ENCODE data around the gene ARF1. TPM values are rescaled to one million over a fixed set of nuclear protein-coding genes. Genes with fewer than 3 reads are reported as not detected.
A peak's percentile ranks its signal among the peaks of the same experiment; 100 is the strongest.

The ARF1 gene
- total and polyA plus RNA-seq, 10 of the 15 experiments (the other 5 are each of a cell fraction or from before 2014, with no cell fraction given) = 48.4 to 508 (median 283) TPM

DNA sequence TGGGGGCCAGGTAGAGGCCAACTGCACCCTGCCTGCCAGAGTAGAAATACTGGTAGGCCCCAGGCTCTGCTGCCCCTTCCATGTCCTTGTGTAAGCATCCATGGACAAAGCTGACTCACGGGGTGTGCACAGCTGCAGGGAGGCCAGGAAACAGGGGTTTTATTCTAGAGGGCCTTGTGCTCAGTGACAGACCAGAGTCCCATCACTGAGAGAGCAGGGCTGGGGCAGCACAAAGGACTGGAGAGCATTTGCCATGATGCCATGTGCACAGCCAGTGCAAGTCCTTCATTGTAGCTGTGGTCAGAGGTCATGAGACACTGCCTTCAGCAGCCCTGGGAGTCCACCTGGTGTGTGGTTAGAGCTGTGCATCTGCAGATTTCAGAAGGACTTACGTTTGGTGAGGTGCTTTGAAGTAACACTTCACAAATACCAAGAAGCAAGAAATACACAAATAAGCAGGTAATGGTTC lies 8.1 kb downstream of the ARF1 start (continued):
- TF ChIP-seq EP300 (IDR thresholded peaks at IDR 0.05; ENCODE audit: borderline replicate concordance in 1 of 2, control insufficient read depth in 1 of 2, low read depth in 2 of 2, low read length in 2 of 2) = no peak
- TF ChIP-seq, protein P1, sequence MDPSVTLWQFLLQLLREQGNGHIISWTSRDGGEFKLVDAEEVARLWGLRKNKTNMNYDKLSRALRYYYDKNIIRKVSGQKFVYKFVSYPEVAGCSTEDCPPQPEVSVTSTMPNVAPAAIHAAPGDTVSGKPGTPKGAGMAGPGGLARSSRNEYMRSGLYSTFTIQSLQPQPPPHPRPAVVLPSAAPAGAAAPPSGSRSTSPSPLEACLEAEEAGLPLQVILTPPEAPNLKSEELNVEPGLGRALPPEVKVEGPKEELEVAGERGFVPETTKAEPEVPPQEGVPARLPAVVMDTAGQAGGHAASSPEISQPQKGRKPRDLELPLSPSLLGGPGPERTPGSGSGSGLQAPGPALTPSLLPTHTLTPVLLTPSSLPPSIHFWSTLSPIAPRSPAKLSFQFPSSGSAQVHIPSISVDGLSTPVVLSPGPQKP (IDR thresholded peaks at IDR 0.05; ENCODE audit: low read depth, low read length) = no peak
- TF ChIP-seq PAX8 (IDR thresholded peaks at IDR 0.05) = no peak
- TF ChIP-seq RUNX3 (IDR thresholded peaks at IDR 0.05; ENCODE audit: low read length) = peak; percentile 56
- TF ChIP-seq HDAC6 (IDR thresholded peaks at IDR 0.05; ENCODE audit: unreplicated experiment) = no peak
- TF ChIP-seq, protein P2, sequence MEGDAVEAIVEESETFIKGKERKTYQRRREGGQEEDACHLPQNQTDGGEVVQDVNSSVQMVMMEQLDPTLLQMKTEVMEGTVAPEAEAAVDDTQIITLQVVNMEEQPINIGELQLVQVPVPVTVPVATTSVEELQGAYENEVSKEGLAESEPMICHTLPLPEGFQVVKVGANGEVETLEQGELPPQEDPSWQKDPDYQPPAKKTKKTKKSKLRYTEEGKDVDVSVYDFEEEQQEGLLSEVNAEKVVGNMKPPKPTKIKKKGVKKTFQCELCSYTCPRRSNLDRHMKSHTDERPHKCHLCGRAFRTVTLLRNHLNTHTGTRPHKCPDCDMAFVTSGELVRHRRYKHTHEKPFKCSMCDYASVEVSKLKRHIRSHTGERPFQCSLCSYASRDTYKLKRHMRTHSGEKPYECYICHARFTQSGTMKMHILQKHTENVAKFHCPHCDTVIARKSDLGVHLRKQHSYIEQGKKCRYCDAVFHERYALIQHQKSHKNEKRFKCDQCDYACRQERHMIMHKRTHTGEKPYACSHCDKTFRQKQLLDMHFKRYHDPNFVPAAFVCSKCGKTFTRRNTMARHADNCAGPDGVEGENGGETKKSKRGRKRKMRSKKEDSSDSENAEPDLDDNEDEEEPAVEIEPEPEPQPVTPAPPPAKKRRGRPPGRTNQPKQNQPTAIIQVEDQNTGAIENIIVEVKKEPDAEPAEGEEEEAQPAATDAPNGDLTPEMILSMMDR (IDR thresholded peaks at IDR 0.05 in 2 of 3, conservative IDR thresholded peaks at IDR 0.05 in 1 of 3; ENCODE audit: control insufficient read depth in 2 of 3, extremely low read depth in 1 of 3, insufficient read depth in 1 of 3, low read depth in 3 of 3, low read length in 3 of 3) = 0 out of 6 replicates have a peak, but pooled peaks of 1 of the 3 experiments have one; percentile 4
- TF ChIP-seq NRF1 (conservative IDR thresholded peaks at IDR 0.05; ENCODE audit: low read depth, low read length) = no peak
- TF ChIP-seq IRF4 (IDR thresholded peaks at IDR 0.05; ENCODE audit: low read depth, low read length) = no peak
- TF ChIP-seq CBX5 (IDR thresholded peaks at IDR 0.05; ENCODE audit: low read depth) = no peak
- TF ChIP-seq, protein P3, sequence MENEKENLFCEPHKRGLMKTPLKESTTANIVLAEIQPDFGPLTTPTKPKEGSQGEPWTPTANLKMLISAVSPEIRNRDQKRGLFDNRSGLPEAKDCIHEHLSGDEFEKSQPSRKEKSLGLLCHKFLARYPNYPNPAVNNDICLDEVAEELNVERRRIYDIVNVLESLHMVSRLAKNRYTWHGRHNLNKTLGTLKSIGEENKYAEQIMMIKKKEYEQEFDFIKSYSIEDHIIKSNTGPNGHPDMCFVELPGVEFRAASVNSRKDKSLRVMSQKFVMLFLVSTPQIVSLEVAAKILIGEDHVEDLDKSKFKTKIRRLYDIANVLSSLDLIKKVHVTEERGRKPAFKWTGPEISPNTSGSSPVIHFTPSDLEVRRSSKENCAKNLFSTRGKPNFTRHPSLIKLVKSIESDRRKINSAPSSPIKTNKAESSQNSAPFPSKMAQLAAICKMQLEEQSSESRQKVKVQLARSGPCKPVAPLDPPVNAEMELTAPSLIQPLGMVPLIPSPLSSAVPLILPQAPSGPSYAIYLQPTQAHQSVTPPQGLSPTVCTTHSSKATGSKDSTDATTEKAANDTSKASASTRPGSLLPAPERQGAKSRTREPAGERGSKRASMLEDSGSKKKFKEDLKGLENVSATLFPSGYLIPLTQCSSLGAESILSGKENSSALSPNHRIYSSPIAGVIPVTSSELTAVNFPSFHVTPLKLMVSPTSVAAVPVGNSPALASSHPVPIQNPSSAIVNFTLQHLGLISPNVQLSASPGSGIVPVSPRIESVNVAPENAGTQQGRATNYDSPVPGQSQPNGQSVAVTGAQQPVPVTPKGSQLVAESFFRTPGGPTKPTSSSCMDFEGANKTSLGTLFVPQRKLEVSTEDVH (IDR thresholded peaks at IDR 0.05; ENCODE audit: low read depth, partially characterized antibody) = no peak
- TF ChIP-seq, protein P4, sequence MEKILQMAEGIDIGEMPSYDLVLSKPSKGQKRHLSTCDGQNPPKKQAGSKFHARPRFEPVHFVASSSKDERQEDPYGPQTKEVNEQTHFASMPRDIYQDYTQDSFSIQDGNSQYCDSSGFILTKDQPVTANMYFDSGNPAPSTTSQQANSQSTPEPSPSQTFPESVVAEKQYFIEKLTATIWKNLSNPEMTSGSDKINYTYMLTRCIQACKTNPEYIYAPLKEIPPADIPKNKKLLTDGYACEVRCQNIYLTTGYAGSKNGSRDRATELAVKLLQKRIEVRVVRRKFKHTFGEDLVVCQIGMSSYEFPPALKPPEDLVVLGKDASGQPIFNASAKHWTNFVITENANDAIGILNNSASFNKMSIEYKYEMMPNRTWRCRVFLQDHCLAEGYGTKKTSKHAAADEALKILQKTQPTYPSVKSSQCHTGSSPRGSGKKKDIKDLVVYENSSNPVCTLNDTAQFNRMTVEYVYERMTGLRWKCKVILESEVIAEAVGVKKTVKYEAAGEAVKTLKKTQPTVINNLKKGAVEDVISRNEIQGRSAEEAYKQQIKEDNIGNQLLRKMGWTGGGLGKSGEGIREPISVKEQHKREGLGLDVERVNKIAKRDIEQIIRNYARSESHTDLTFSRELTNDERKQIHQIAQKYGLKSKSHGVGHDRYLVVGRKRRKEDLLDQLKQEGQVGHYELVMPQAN (conservative IDR thresholded peaks at IDR 0.05) = no peak
- no peak for TF ChIP-seq SMAD1 (IDR thresholded peaks at IDR 0.05; ENCODE audit: low read depth, partially characterized antibody)
- TF ChIP-seq, protein P5, sequence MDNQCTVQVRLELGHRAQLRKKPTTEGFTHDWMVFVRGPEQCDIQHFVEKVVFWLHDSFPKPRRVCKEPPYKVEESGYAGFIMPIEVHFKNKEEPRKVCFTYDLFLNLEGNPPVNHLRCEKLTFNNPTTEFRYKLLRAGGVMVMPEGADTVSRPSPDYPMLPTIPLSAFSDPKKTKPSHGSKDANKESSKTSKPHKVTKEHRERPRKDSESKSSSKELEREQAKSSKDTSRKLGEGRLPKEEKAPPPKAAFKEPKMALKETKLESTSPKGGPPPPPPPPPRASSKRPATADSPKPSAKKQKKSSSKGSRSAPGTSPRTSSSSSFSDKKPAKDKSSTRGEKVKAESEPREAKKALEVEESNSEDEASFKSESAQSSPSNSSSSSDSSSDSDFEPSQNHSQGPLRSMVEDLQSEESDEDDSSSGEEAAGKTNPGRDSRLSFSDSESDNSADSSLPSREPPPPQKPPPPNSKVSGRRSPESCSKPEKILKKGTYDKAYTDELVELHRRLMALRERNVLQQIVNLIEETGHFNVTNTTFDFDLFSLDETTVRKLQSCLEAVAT (IDR thresholded peaks at IDR 0.05) = no peak
- TF ChIP-seq NFYB (IDR thresholded peaks at IDR 0.05; ENCODE audit: insufficient read depth, low read depth, low read length) = no peak
- TF ChIP-seq CHD4 (IDR thresholded peaks at IDR 0.05) = no peak
- TF ChIP-seq SUZ12 (IDR thresholded peaks at IDR 0.05; ENCODE audit: unreplicated experiment) = no peak
- no peak for TF ChIP-seq SIX5 (IDR thresholded peaks at IDR 0.05; ENCODE audit: low read depth, low read length, severe bottlenecking)
- TF ChIP-seq CBFB (IDR thresholded peaks at IDR 0.05; ENCODE audit: low read depth) = no peak
- no peak for TF ChIP-seq JUNB (IDR thresholded peaks at IDR 0.05)
- TF ChIP-seq, protein P6, sequence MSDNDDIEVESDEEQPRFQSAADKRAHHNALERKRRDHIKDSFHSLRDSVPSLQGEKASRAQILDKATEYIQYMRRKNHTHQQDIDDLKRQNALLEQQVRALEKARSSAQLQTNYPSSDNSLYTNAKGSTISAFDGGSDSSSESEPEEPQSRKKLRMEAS (IDR thresholded peaks at IDR 0.05; ENCODE audit: low read depth, low read length) = no peak; the same call in 1 of the 2 replicates
- no peak for TF ChIP-seq POLR2AphosphoS2 (IDR thresholded peaks at IDR 0.05; ENCODE audit: low read depth, low read length)

Data from GM12878 (cell line).